Endodermal cell (in vitro differentiated cells): ENCODE results near the gene ERVK3-1. TPM values are rescaled to one million over a fixed set of nuclear protein-coding genes. Genes with fewer than 3 reads are reported as not detected.

ENCODE experiments used
- DNase-seq: peaks from one replicate; pipeline ENCODE4 v3.0.0-alpha.2; 2017
- H3K27ac ChIP-seq: 2 replicates; pipeline ENCODE4 v1.5.1; 2013; ENCODE audit warnings: mild to moderate bottlenecking, low read depth, low read length, moderate library complexity
- H3K27me3 ChIP-seq: 2 replicates; pipeline ENCODE4 v1.6.1; 2013; ENCODE audit warnings: mild to moderate bottlenecking, low read length, moderate library complexity; ENCODE audit not compliant: insufficient read depth, control insufficient read depth, poor library complexity, severe bottlenecking
- H3K36me3 ChIP-seq: 2 replicates; pipeline ENCODE4 v1.7.0; 2013; ENCODE audit warnings: mild to moderate bottlenecking, low read length, moderate library complexity; ENCODE audit not compliant: control insufficient read depth, insufficient read depth
- H3K4me1 ChIP-seq: one replicate; pipeline ENCODE4 v1.7.0; 2013; ENCODE audit warnings: low read length; ENCODE audit not compliant: control insufficient read depth, insufficient read depth
- H3K4me3 ChIP-seq: 2 replicates; pipeline ENCODE4 v1.5.1; 2013; ENCODE audit warnings: mild to moderate bottlenecking, low read length, moderate library complexity
- H3K9ac ChIP-seq: 2 replicates; pipeline ENCODE4 v1.6.1; 2013; ENCODE audit warnings: mild to moderate bottlenecking, low read length, moderate library complexity; ENCODE audit not compliant: poor library complexity, severe bottlenecking; ENCODE audit errors: extremely low read depth
- H3K9me3 ChIP-seq: 2 replicates; pipeline ENCODE4 v1.6.1; 2013; ENCODE audit warnings: mild to moderate bottlenecking, low read length, moderate library complexity; ENCODE audit not compliant: control insufficient read depth
- H3K27ac Mint-ChIP-seq: 2 replicates; pipeline ENCODE4 v1.8.0; 2020; ENCODE audit warnings: mixed read lengths
- H3K27me3 Mint-ChIP-seq: 2 replicates; pipeline ENCODE4 v1.8.0; 2021; ENCODE audit warnings: mild to moderate bottlenecking, mixed read lengths; ENCODE audit not compliant: insufficient read depth
- H3K36me3 Mint-ChIP-seq: 2 replicates; pipeline ENCODE4 v1.8.0; 2020; ENCODE audit warnings: low read depth, mixed read lengths
- H3K4me1 Mint-ChIP-seq: 2 replicates; pipeline ENCODE4 v1.8.0; 2020; ENCODE audit warnings: mixed read lengths
- H3K4me3 Mint-ChIP-seq: 2 replicates; pipeline ENCODE4 v1.8.0; 2020; ENCODE audit warnings: mild to moderate bottlenecking, moderate library complexity, mixed read lengths
- H3K9me3 Mint-ChIP-seq: 2 replicates; pipeline ENCODE4 v1.8.0; 2020; ENCODE audit warnings: mild to moderate bottlenecking, mixed read lengths
- WGBS, 2 experiments: methylation state at CpG; one replicate each; pipeline versions ENCODE4 v1.1.5 to v1.1.7; 2013; ENCODE audit warnings: missing lambda C conversion rate in 2 of 2, mixed read lengths in 1 of 2; ENCODE audit not compliant: insufficient coverage in 1 of 2, insufficient read length in 1 of 2; 5-methylcytosine and 5-hydroxymethylcytosine counted together
- total RNA-seq, 2 donors: library from RNA; stranded (reverse); fragmentation: NEBNext Ultra II Directional in 1 of 2; extraction: Animal tissue kit (Norgen Biotek cat#: 25700) in 1 of 2; gene quantifications; 2 replicates in 1 of 2; 3 replicates in 1 of 2; pipeline ENCODE4 v1.2.1, GENCODE V29; 2021
- TF ChIP-seq, protein P1 (sequence below): fragments of 200-600 bp; sonication (generic); conservative IDR thresholded peaks from 2 replicates; pipeline ENCODE4 v1.5.0; 2021; ENCODE audit warnings: antibody characterized with exemption, mild to moderate bottlenecking

The ERVK3-1 gene
- total RNA-seq, 2 donors from 2014 or later: 27.5 to 28.0 TPM

DNA sequence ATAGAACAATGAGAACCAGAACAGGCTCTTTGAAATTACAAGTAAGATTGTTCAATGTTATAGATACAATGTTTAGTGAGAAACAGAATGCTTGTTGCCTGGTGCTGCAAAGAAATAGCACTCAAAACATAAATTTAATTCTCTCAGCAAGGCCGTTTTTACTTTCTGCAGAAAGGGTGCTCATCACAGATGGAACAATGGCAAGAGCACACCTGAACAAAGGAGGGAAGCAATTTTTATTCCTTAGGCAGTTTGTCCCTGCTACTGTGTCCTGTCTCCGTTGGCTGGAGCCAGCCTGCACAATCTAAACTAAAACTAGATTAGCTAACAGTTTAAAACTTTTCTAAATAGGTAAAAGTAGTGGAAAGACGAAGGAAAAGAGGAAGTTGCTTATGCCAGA is 36.8 kb upstream of the ERVK3-1 start:
- H3K27me3 ChIP-seq: no peaks in the 10 kb centered on the region
- Mint-ChIP-seq H3K9me3 (peaks cover 91% of the 10 kb centered on the region), H3K27ac (no peak overlapping the region), H3K4me3 (no peak overlapping the region), H3K27me3 (no peaks in the 10 kb centered on the region), H3K4me1 (no peaks in the 10 kb centered on the region), H3K36me3 (peaks cover 84% of the 10 kb centered on the region)
- no peak overlapping the region for H3K27ac ChIP-seq
- H3K4me3 ChIP-seq: no peak overlapping the region
- no peak overlapping the region for H3K9ac ChIP-seq
- no peaks in the 10 kb centered on the region for H3K4me1 ChIP-seq
- 93 to 100% methylated on average over 2 to 3 of the region's 3 CpGs for WGBS, 2 experiments
- no peak for DNase-seq
- TF ChIP-seq, protein P1, sequence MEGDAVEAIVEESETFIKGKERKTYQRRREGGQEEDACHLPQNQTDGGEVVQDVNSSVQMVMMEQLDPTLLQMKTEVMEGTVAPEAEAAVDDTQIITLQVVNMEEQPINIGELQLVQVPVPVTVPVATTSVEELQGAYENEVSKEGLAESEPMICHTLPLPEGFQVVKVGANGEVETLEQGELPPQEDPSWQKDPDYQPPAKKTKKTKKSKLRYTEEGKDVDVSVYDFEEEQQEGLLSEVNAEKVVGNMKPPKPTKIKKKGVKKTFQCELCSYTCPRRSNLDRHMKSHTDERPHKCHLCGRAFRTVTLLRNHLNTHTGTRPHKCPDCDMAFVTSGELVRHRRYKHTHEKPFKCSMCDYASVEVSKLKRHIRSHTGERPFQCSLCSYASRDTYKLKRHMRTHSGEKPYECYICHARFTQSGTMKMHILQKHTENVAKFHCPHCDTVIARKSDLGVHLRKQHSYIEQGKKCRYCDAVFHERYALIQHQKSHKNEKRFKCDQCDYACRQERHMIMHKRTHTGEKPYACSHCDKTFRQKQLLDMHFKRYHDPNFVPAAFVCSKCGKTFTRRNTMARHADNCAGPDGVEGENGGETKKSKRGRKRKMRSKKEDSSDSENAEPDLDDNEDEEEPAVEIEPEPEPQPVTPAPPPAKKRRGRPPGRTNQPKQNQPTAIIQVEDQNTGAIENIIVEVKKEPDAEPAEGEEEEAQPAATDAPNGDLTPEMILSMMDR: no peak
- peaks cover 63% of the 10 kb centered on the region for H3K36me3 ChIP-seq
- H3K9me3 ChIP-seq: peaks cover 96% of the 10 kb centered on the region

DNA sequence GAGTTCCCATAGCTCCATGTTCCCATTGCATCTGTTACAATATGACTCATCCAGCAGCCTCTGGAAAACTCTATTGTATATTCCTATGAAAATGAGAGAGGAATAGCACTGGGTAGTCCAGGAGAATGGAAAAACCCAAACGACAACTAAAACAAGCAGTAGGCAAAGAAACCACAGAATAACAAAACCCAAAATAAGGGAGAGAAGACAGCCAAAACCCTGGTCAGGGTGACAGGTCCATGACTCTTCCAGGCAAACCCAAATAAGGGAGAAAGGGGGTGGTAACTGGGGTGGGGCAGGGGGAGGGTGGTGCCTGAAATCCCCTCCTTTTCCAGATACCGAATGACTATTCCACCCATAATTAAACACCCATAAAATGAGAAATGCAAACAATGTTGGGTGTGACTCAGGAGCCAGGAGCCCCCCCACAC is 30.4 kb upstream of the ERVK3-1 start:
- H3K36me3 Mint-ChIP-seq: peaks cover 64% of the 10 kb centered on the region
- 90% methylated on average over 2 of the region's 2 CpGs; no CpG with 5 or more reads in 1 of the 2 experiments for WGBS, 2 experiments
- H3K27me3 ChIP-seq: no peaks in the 10 kb centered on the region
- H3K36me3 ChIP-seq: peaks cover 39% of the 10 kb centered on the region
- H3K4me1 ChIP-seq: no peaks in the 10 kb centered on the region
- no peak for DNase-seq
- H3K4me3 Mint-ChIP-seq: no peak overlapping the region
- H3K9ac ChIP-seq: no peak overlapping the region
- TF ChIP-seq, protein P1: no peak
- H3K27me3 Mint-ChIP-seq: no peaks in the 10 kb centered on the region
- peaks cover 35% of the 10 kb centered on the region for H3K9me3 Mint-ChIP-seq
- H3K4me1 Mint-ChIP-seq: peaks cover 6% of the 10 kb centered on the region
- peaks cover 45% of the 10 kb centered on the region for H3K9me3 ChIP-seq
- H3K27ac ChIP-seq: no peak overlapping the region
- H3K4me3 ChIP-seq: no peak overlapping the region
- no peak overlapping the region for H3K27ac Mint-ChIP-seq

DNA sequence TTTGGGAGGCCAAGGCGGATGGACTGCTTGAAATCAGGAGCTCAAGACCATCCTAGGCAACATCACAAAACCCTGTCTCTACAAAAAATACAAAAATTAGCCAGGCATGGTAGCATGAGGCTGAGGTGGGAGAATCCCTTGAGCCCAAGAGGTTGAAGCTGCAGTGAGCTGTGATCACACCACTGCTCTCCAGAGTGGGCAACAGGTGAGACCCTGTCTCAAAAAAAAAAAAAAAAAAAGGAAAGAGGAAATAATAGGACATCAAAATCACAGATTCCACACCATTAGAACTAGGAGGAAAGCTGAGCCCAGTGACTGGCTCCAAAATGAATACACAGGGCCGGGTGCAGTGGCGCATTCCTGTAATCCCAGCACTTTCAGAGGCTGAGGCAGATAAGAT is 29.6 kb upstream of the ERVK3-1 start:
- Histone ChIP-seq H3K27ac (no peak overlapping the region), H3K4me3 (no peak overlapping the region), H3K36me3 (peaks cover 45% of the 10 kb centered on the region), H3K9me3 (peaks cover 37% of the 10 kb centered on the region), H3K4me1 (no peaks in the 10 kb centered on the region), H3K9ac (no peak overlapping the region), H3K27me3 (no peaks in the 10 kb centered on the region)
- Mint-ChIP-seq H3K9me3 (peaks cover 28% of the 10 kb centered on the region), H3K27me3 (no peaks in the 10 kb centered on the region), H3K36me3 (peaks cover 64% of the 10 kb centered on the region), H3K27ac (no peak overlapping the region), H3K4me1 (peaks cover 13% of the 10 kb centered on the region), H3K4me3 (no peak overlapping the region)
- TF ChIP-seq, protein P1: no peak
- 97 to 100% methylated on average over 1 to 3 of the region's 3 CpGs for WGBS, 2 experiments
- no peak for DNase-seq
